Measurements from ENCODE around the gene POFUT1.
"Not testable (repeated sequence)": the region's sequence is repeated elsewhere in the genome, so short reads cannot be mapped to it uniquely, and the experiment has no call there.

The POFUT1 gene

GRCh38 chr20:32236819-32237218 is 29.1 kb downstream of the POFUT1 start:
- no peak for DNase-seq

- no peak for DNase-seq
Observed at GRCh38 chr20:32237419-32237818, 29.7 kb downstream of the POFUT1 start.

GRCh38 chr20:32238483-32239425 is 31.1 kb downstream of the POFUT1 start:
- DNase-seq: no peak

GRCh38 chr20:32240205-32240604 is 32.5 kb downstream of the POFUT1 start:
- DNase-seq: no peak

- no peak for DNase-seq
Observed at GRCh38 chr20:32241807-32242206, 34.1 kb downstream of the POFUT1 start.

- no peak for DNase-seq
Observed at GRCh38 chr20:32244150-32244823, 36.6 kb downstream of the POFUT1 start.

- no peak for DNase-seq
Observed at GRCh38 chr20:32244959-32245358, 37.3 kb downstream of the POFUT1 start.

- DNase-seq: not testable (repeated sequence)
Observed at GRCh38 chr20:32246208-32246607, 38.5 kb downstream of the POFUT1 start.

GRCh38 chr20:32248043-32248442 is 40.4 kb downstream of the POFUT1 start:
- no peak for DNase-seq

- DNase-seq: no peak
Observed at GRCh38 chr20:32249030-32249738, 41.5 kb downstream of the POFUT1 start.

- DNase-seq: no peak
Observed at GRCh38 chr20:32251470-32251869, 43.8 kb downstream of the POFUT1 start.

- DNase-seq: no peak
Observed at GRCh38 chr20:32252189-32252588, 44.5 kb downstream of the POFUT1 start.

GRCh38 chr20:32260973-32261372 is 53.3 kb downstream of the POFUT1 start:
- DNase-seq: not testable (repeated sequence)

GRCh38 chr20:32261644-32262043 is 54.0 kb downstream of the POFUT1 start:
- no peak for DNase-seq

- DNase-seq: no peak
Observed at GRCh38 chr20:32263398-32263954, 55.8 kb downstream of the POFUT1 start.

- DNase-seq: no peak
Observed at GRCh38 chr20:32271620-32272019, 63.9 kb downstream of the POFUT1 start.

- no peak for DNase-seq
Observed at GRCh38 chr20:32274359-32274758, 66.7 kb downstream of the POFUT1 start.

GRCh38 chr20:32275163-32275562 is 67.5 kb downstream of the POFUT1 start:
- not testable (repeated sequence) for DNase-seq

- peak; percentile 83 to 90 for DNase-seq
Observed at GRCh38 chr20:32277361-32278198, 69.9 kb downstream of the POFUT1 start, which contains the start of gene KIF3B. Gene KIF3B, plus strand, starts transcription at chr20:32277651. Its CDS starts 32,127 bp downstream, at chr20:32309778.

- no peak for DNase-seq
Observed at GRCh38 chr20:32278199-32278643, 70.5 kb downstream of the POFUT1 start.

GRCh38 chr20:32281711-32282110 is 74.0 kb downstream of the POFUT1 start:
- DNase-seq: no peak

GRCh38 chr20:32282461-32282860 is 74.8 kb downstream of the POFUT1 start:
- peak in 1 of 2 donors; percentile 6 for DNase-seq
